ENCODE data around the gene HIBCH. TPM values are rescaled to one million over a fixed set of nuclear protein-coding genes. Genes with fewer than 3 reads are reported as not detected.

HIBCH gene
- total and polyA plus RNA-seq, 2 of the 13 experiments (the other 11 are each of a cell fraction or from before 2014, with no cell fraction given): 18.8 to 49.5 TPM

GRCh38 chr2:190319555-190320498 lies at the start of gene HIBCH (continued):
- peak; percentile 92 for TF ChIP-seq SIN3A (IDR thresholded peaks at IDR 0.05; ENCODE audit: borderline replicate concordance, low read depth, low read length)
- no peak for TF ChIP-seq ZBTB14 (CRISPR knock-in tag; IDR thresholded peaks at IDR 0.05)
- TF ChIP-seq MAZ (IDR thresholded peaks at IDR 0.05; ENCODE audit: borderline replicate concordance, low read depth, low read length): peak; percentile 72
- peak; percentile 96 for TF ChIP-seq MAZ (CRISPR knock-in tag; IDR thresholded peaks at IDR 0.05; ENCODE audit: low read depth)
- peak; percentile 82 for TF ChIP-seq THRA (CRISPR knock-in tag; IDR thresholded peaks at IDR 0.05; ENCODE audit: borderline replicate concordance)
- peak; percentile 50; the same call in 1 of the 2 replicates for TF ChIP-seq RNF2 (conservative IDR thresholded peaks at IDR 0.05; ENCODE audit: low read depth)
- no peak for TF ChIP-seq ZBTB46 (CRISPR knock-in tag; IDR thresholded peaks at IDR 0.05; ENCODE audit: borderline replicate concordance)
- no peak for TF ChIP-seq ZUFSP (CRISPR knock-in tag; IDR thresholded peaks at IDR 0.05; ENCODE audit: borderline replicate concordance)
- peak; percentile 89 for TF ChIP-seq RXRA (CRISPR knock-in tag; IDR thresholded peaks at IDR 0.05)
- TF ChIP-seq ZNF280B (CRISPR knock-in tag; IDR thresholded peaks at IDR 0.05; ENCODE audit: borderline replicate concordance): 0 out of 2 replicates have a peak, but pooled peaks have one; percentile 67
- TF ChIP-seq ZNF124 (CRISPR knock-in tag; IDR thresholded peaks at IDR 0.05): peak; percentile 94; the same call in 1 of the 2 replicates
- no peak for TF ChIP-seq ZBTB43 (CRISPR knock-in tag; conservative IDR thresholded peaks at IDR 0.05)
- TF ChIP-seq JUN (CRISPR knock-in tag; IDR thresholded peaks at IDR 0.05): peak; percentile 81; the same call in 1 of the 2 replicates
- peak; percentile 55; the same call in 1 of the 2 replicates for TF ChIP-seq POGK (CRISPR knock-in tag; conservative IDR thresholded peaks at IDR 0.05)
- peak; percentile 38; the same call in 1 of the 2 replicates for TF ChIP-seq ZNF3 (CRISPR knock-in tag; IDR thresholded peaks at IDR 0.05)
- TF ChIP-seq RFX5 (IDR thresholded peaks at IDR 0.05; ENCODE audit: low read depth, low read length): peak; percentile 47; the same call in 1 of the 2 replicates
